Measurements from ENCODE around the gene CDIPT. TPM values are rescaled to one million over a fixed set of nuclear protein-coding genes. Genes with fewer than 3 reads are reported as not detected.
"Not testable (repeated sequence)": the region's sequence is repeated elsewhere in the genome, so short reads cannot be mapped to it uniquely, and the experiment has no call there.

The CDIPT gene
- total RNA-seq, 1 experiment from 2014 or later, result 58.3 TPM

- TF ChIP-seq, protein P1, sequence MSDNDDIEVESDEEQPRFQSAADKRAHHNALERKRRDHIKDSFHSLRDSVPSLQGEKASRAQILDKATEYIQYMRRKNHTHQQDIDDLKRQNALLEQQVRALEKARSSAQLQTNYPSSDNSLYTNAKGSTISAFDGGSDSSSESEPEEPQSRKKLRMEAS (IDR thresholded peaks at IDR 0.05), result no peak
- TF ChIP-seq, protein P2, sequence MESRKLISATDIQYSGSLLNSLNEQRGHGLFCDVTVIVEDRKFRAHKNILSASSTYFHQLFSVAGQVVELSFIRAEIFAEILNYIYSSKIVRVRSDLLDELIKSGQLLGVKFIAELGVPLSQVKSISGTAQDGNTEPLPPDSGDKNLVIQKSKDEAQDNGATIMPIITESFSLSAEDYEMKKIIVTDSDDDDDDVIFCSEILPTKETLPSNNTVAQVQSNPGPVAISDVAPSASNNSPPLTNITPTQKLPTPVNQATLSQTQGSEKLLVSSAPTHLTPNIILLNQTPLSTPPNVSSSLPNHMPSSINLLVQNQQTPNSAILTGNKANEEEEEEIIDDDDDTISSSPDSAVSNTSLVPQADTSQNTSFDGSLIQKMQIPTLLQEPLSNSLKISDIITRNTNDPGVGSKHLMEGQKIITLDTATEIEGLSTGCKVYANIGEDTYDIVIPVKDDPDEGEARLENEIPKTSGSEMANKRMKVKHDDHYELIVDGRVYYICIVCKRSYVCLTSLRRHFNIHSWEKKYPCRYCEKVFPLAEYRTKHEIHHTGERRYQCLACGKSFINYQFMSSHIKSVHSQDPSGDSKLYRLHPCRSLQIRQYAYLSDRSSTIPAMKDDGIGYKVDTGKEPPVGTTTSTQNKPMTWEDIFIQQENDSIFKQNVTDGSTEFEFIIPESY (IDR thresholded peaks at IDR 0.05; ENCODE audit: extremely low read depth, insufficient replicate concordance, low read length), result no peak
- no peak for TF ChIP-seq CTCF (IDR thresholded peaks at IDR 0.05 in 2 of 3, conservative IDR thresholded peaks at IDR 0.05 in 1 of 3; ENCODE audit: borderline replicate concordance in 1 of 3, insufficient read depth in 1 of 3, low read depth in 2 of 3, low read length in 2 of 3)
- TF ChIP-seq CEBPB (IDR thresholded peaks at IDR 0.05; ENCODE audit: low read depth), result no peak
Measured at GRCh38 chr16:29871822-29872546, 9.0 kb upstream of the CDIPT start (continued).

GRCh38 chr16:29869067-29869466 is 6.0 kb upstream of the CDIPT start:
- BruUV-seq (replicated peaks); DNase-seq (ENCODE audit: low read depth, low spot score); H3K4me2 ChIP-seq (ENCODE audit: low read length); H4K20me1 ChIP-seq (ENCODE audit: insufficient read depth); H3K36me3 ChIP-seq (ENCODE audit: control insufficient read depth in 1 of 2, insufficient read depth in 2 of 2, low read length in 2 of 2); H3K27ac ChIP-seq (ENCODE audit: low read depth, low read length); H3K9me3 ChIP-seq (ENCODE audit: control insufficient read depth in 1 of 2, insufficient read depth in 1 of 2, low read depth in 1 of 2, low read length in 2 of 2); H2AFZ ChIP-seq (ENCODE audit: low read depth, low read length, poor library complexity, severe bottlenecking); H3K9ac ChIP-seq (ENCODE audit: low read length); H3K4me3 ChIP-seq (replicated peaks in 1 of 2; ENCODE audit: low read depth in 1 of 2, low read length in 2 of 2); H3K79me2 ChIP-seq (ENCODE audit: insufficient read depth, low read length); H3K9me2 ChIP-seq (ENCODE audit: insufficient read depth); H3K27me3 ChIP-seq (ENCODE audit: insufficient read depth, low read length); intact Hi-C loops (cut with micrococcal nuclease); RAD21 ChIA-PET (ENCODE audit: low non-redundant PET in 1 of 2, low total read pairs in 2 of 2, uncharacterized antibody in 2 of 2, unreplicated experiment in 2 of 2): not testable (repeated sequence)
- CTCF ChIA-PET, result interaction anchor here (2.7 kb wide), 1 partner anchor 20 kb away, joined by 8 read pairs; no protein-coding TSS in a partner anchor
- peak; percentile 56; the same call in 1 of the 2 replicates for ATAC-seq
- peaks cover 0 to 11% of the 10 kb centered on the region in 2 experiments; a peak in 2 of 4 replicates for H3K4me1 ChIP-seq (ENCODE audit: control insufficient read depth in 1 of 2, insufficient read depth in 2 of 2, low read length in 2 of 2)
- POLR2A ChIA-PET, result interaction anchor here (0.6 kb wide), 1 partner anchor 41 kb away, joined by 5 read pairs; no protein-coding TSS in a partner anchor

All from HCT116 (cell line).